ENCODE measurements around the gene C22orf39.

- TF ChIP-seq CTCF (IDR thresholded peaks at IDR 0.05) (no peak), FOXM1 (IDR thresholded peaks at IDR 0.05; ENCODE audit: low read depth) (no peak), TAF1 (IDR thresholded peaks at IDR 0.05; ENCODE audit: borderline replicate concordance, low read depth, low read length) (no peak), EP300 (IDR thresholded peaks at IDR 0.05; ENCODE audit: borderline replicate concordance in 1 of 2, low read depth in 1 of 2, low read length in 1 of 2) (no peak), MAX (IDR thresholded peaks at IDR 0.05; ENCODE audit: low read depth) (no peak), SMC3 (IDR thresholded peaks at IDR 0.05; ENCODE audit: low read depth, low read length) (no peak), USF1 (IDR thresholded peaks at IDR 0.05; ENCODE audit: borderline replicate concordance, low read depth) (no peak), RXRA (IDR thresholded peaks at IDR 0.05; ENCODE audit: borderline replicate concordance, low read depth) (no peak), SIN3A (IDR thresholded peaks at IDR 0.05; ENCODE audit: borderline replicate concordance, low read depth, low read length) (no peak), ZBTB33 (IDR thresholded peaks at IDR 0.05; ENCODE audit: borderline replicate concordance, low read depth) (no peak), RAD21 (IDR thresholded peaks at IDR 0.05; ENCODE audit: low read length) (no peak), RFX5 (IDR thresholded peaks at IDR 0.05; ENCODE audit: low read length) (no peak)
Observed at GRCh38 chr22:19497245-19497644, 49.7 kb upstream of the C22orf39 start.

All from SK-N-SH (cell line).